ENCODE results near the gene STAG3. TPM values are rescaled to one million over a fixed set of nuclear protein-coding genes. Genes with fewer than 3 reads are reported as not detected.

The STAG3 gene
- total RNA-seq, 2 donors from 2014 or later: 4.0 to 4.8 TPM

- no peaks in the 10 kb centered on the region for H3K27me3 Mint-ChIP-seq
Observed at GRCh38 chr7:100148559-100149328, 29.0 kb upstream of the STAG3 start, which contains the start of gene LAMTOR4. LAMTOR4 (plus strand) TSS chr7:100148918; CDS start chr7:100148973, 55 bp downstream.

GRCh38 chr7:100152404-100152803 is 25.3 kb upstream of the STAG3 start:
- H3K27me3 Mint-ChIP-seq: no peaks in the 10 kb centered on the region
- peaks cover 35% of the 10 kb centered on the region for H3K4me1 Mint-ChIP-seq
- no peak for DNase-seq
- H3K36me3 Mint-ChIP-seq (ENCODE audit: low read depth): peaks cover 11% of the 10 kb centered on the region
- no peak overlapping the region for H3K4me3 Mint-ChIP-seq
- H3K27ac Mint-ChIP-seq: peak overlapping the region; percentile 98
- no peaks in the 10 kb centered on the region for H3K9me3 ChIP-seq (ENCODE audit: control insufficient read depth, low read length, poor library complexity, severe bottlenecking)
- ATAC-seq: no peak

More at GRCh38 chr7:100148559-100149328, 29.0 kb upstream of the STAG3 start, which contains the start of gene LAMTOR4:
- peak; percentile 96 for ATAC-seq
- H3K36me3 Mint-ChIP-seq (ENCODE audit: low read depth): peaks cover 11% of the 10 kb centered on the region
- no peaks in the 10 kb centered on the region for H3K9me3 ChIP-seq (ENCODE audit: control insufficient read depth, low read length, poor library complexity, severe bottlenecking)
- H3K4me1 Mint-ChIP-seq: peaks cover 33% of the 10 kb centered on the region
- peak within 1 kb of the TSS; percentile 98 for H3K27ac Mint-ChIP-seq
- DNase-seq: peak; percentile 93 to 98 (median 94)
- peak within 1 kb of the TSS; percentile 100 for H3K4me3 Mint-ChIP-seq

- peak overlapping the region; percentile 98 for H3K27ac Mint-ChIP-seq
- DNase-seq: no peak
- peaks cover 11% of the 10 kb centered on the region for H3K36me3 Mint-ChIP-seq (ENCODE audit: low read depth)
- peaks cover 39% of the 10 kb centered on the region for H3K4me1 Mint-ChIP-seq
- ATAC-seq: no peak
- H3K9me3 ChIP-seq (ENCODE audit: control insufficient read depth, low read length, poor library complexity, severe bottlenecking): no peaks in the 10 kb centered on the region
- no peak overlapping the region for H3K4me3 Mint-ChIP-seq
- H3K27me3 Mint-ChIP-seq: no peaks in the 10 kb centered on the region
Observed at GRCh38 chr7:100152937-100153666, 24.6 kb upstream of the STAG3 start.

- Mint-ChIP-seq H3K27ac (peak overlapping the region; percentile 37), H3K27me3 (no peaks in the 10 kb centered on the region), H3K4me1 (peaks cover 32% of the 10 kb centered on the region), H3K4me3 (no peak overlapping the region), H3K36me3 (ENCODE audit: low read depth) (peaks cover 7% of the 10 kb centered on the region)
- no peaks in the 10 kb centered on the region for H3K9me3 ChIP-seq (ENCODE audit: control insufficient read depth, low read length, poor library complexity, severe bottlenecking)
- DNase-seq: no peak
- ATAC-seq: no peak
Observed at GRCh38 chr7:100153708-100154535, 23.8 kb upstream of the STAG3 start.

- Mint-ChIP-seq H3K4me3 (peak overlapping the region; percentile 19), H3K4me1 (peaks cover 30% of the 10 kb centered on the region), H3K36me3 (ENCODE audit: low read depth) (peaks cover 7% of the 10 kb centered on the region), H3K27me3 (no peaks in the 10 kb centered on the region), H3K27ac (no peak overlapping the region)
- no peak for ATAC-seq
- no peak for DNase-seq
- H3K9me3 ChIP-seq (ENCODE audit: control insufficient read depth, low read length, poor library complexity, severe bottlenecking): no peaks in the 10 kb centered on the region
Observed at GRCh38 chr7:100154651-100155491, 22.8 kb upstream of the STAG3 start.

GRCh38 chr7:100155553-100156317 is 22.0 kb upstream of the STAG3 start:
- Mint-ChIP-seq H3K4me3 (peak overlapping the region; percentile 19), H3K36me3 (ENCODE audit: low read depth) (peaks cover 3% of the 10 kb centered on the region), H3K27me3 (no peaks in the 10 kb centered on the region), H3K4me1 (peaks cover 24% of the 10 kb centered on the region), H3K27ac (peak overlapping the region; percentile 83)
- no peak for DNase-seq
- H3K9me3 ChIP-seq (ENCODE audit: control insufficient read depth, low read length, poor library complexity, severe bottlenecking): no peaks in the 10 kb centered on the region
- ATAC-seq: no peak

GRCh38 chr7:100156331-100157068 is 21.2 kb upstream of the STAG3 start:
- DNase-seq (peak in 1 of 3 donors; percentile 17), ATAC-seq (peak; percentile 63)
- Mint-ChIP-seq H3K4me1 (peaks cover 24% of the 10 kb centered on the region), H3K27me3 (no peaks in the 10 kb centered on the region), H3K4me3 (peak overlapping the region; percentile 90), H3K27ac (peak overlapping the region; percentile 83), H3K36me3 (ENCODE audit: low read depth) (peaks cover 3% of the 10 kb centered on the region)
- H3K9me3 ChIP-seq (ENCODE audit: control insufficient read depth, low read length, poor library complexity, severe bottlenecking): no peaks in the 10 kb centered on the region

GRCh38 chr7:100157069-100157333 is 20.7 kb upstream of the STAG3 start:
- Mint-ChIP-seq H3K27ac (peak overlapping the region; percentile 83), H3K4me1 (peaks cover 26% of the 10 kb centered on the region), H3K4me3 (peak overlapping the region; percentile 90), H3K36me3 (ENCODE audit: low read depth) (peaks cover 3% of the 10 kb centered on the region), H3K27me3 (no peaks in the 10 kb centered on the region)
- ATAC-seq: no peak
- no peak for DNase-seq
- H3K9me3 ChIP-seq (ENCODE audit: control insufficient read depth, low read length, poor library complexity, severe bottlenecking): no peaks in the 10 kb centered on the region

- peaks cover 22% of the 10 kb centered on the region for H3K4me1 Mint-ChIP-seq
- ATAC-seq (no peak), DNase-seq (no peak)
- no peaks in the 10 kb centered on the region for H3K9me3 ChIP-seq (ENCODE audit: control insufficient read depth, low read length, poor library complexity, severe bottlenecking)
- peak overlapping the region; percentile 90 for H3K4me3 Mint-ChIP-seq
- H3K36me3 Mint-ChIP-seq (ENCODE audit: low read depth): peaks cover under 1% of the 10 kb centered on the region
- H3K27ac Mint-ChIP-seq: peak overlapping the region; percentile 83
- H3K27me3 Mint-ChIP-seq: no peaks in the 10 kb centered on the region
Observed at GRCh38 chr7:100157334-100158228, 20.1 kb upstream of the STAG3 start.

GRCh38 chr7:100158229-100159098 is 19.3 kb upstream of the STAG3 start, which contains the start of gene TRAPPC14:
TRAPPC14 (minus strand) TSS chr7:100158723; CDS start chr7:100158499, 224 bp downstream.
- H3K36me3 Mint-ChIP-seq (ENCODE audit: low read depth): no peaks in the 10 kb centered on the region
- ATAC-seq (peak; percentile 88), DNase-seq (peak; percentile 78 to 85 (median 83))
- H3K27ac Mint-ChIP-seq: peak within 1 kb of the TSS; percentile 83
- H3K9me3 ChIP-seq (ENCODE audit: control insufficient read depth, low read length, poor library complexity, severe bottlenecking): no peaks in the 10 kb centered on the region
- H3K27me3 Mint-ChIP-seq: no peaks in the 10 kb centered on the region
- peaks cover 28% of the 10 kb centered on the region for H3K4me1 Mint-ChIP-seq
- peak within 1 kb of the TSS; percentile 90 for H3K4me3 Mint-ChIP-seq

All from T-helper 17 cell (primary cell).